Measurements from ENCODE around the gene RHBDD2.

GRCh38 chr7:75875113-75876080, 3.4 kb upstream of the RHBDD2 start:
- TF ChIP-seq, protein P1, sequence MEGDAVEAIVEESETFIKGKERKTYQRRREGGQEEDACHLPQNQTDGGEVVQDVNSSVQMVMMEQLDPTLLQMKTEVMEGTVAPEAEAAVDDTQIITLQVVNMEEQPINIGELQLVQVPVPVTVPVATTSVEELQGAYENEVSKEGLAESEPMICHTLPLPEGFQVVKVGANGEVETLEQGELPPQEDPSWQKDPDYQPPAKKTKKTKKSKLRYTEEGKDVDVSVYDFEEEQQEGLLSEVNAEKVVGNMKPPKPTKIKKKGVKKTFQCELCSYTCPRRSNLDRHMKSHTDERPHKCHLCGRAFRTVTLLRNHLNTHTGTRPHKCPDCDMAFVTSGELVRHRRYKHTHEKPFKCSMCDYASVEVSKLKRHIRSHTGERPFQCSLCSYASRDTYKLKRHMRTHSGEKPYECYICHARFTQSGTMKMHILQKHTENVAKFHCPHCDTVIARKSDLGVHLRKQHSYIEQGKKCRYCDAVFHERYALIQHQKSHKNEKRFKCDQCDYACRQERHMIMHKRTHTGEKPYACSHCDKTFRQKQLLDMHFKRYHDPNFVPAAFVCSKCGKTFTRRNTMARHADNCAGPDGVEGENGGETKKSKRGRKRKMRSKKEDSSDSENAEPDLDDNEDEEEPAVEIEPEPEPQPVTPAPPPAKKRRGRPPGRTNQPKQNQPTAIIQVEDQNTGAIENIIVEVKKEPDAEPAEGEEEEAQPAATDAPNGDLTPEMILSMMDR (IDR thresholded peaks at IDR 0.05) = no peak
- TF ChIP-seq NFIC (IDR thresholded peaks at IDR 0.05; ENCODE audit: borderline replicate concordance) (no peak), FOXM1 (IDR thresholded peaks at IDR 0.05; ENCODE audit: low read depth) (no peak), MAX (IDR thresholded peaks at IDR 0.05; ENCODE audit: low read depth) (no peak), USF1 (IDR thresholded peaks at IDR 0.05; ENCODE audit: borderline replicate concordance, low read depth) (no peak), YY1 (IDR thresholded peaks at IDR 0.05; ENCODE audit: low read depth) (no peak), GABPA (IDR thresholded peaks at IDR 0.05; ENCODE audit: low read depth) (no peak), POLR2AphosphoS5 (IDR thresholded peaks at IDR 0.05; ENCODE audit: low read depth, low read length) (no peak), EZH2phosphoT487 (IDR thresholded peaks at IDR 0.05; ENCODE audit: borderline replicate concordance, low read depth) (no peak), SMC3 (IDR thresholded peaks at IDR 0.05; ENCODE audit: low read depth, low read length) (no peak), RFX5 (IDR thresholded peaks at IDR 0.05; ENCODE audit: low read length) (no peak), TAF1 (IDR thresholded peaks at IDR 0.05; ENCODE audit: borderline replicate concordance, low read depth, low read length) (no peak)
- TF ChIP-seq, protein P2, sequence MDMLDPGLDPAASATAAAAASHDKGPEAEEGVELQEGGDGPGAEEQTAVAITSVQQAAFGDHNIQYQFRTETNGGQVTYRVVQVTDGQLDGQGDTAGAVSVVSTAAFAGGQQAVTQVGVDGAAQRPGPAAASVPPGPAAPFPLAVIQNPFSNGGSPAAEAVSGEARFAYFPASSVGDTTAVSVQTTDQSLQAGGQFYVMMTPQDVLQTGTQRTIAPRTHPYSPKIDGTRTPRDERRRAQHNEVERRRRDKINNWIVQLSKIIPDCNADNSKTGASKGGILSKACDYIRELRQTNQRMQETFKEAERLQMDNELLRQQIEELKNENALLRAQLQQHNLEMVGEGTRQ (IDR thresholded peaks at IDR 0.05; ENCODE audit: borderline replicate concordance, low read depth, low read length) = no peak
